Measurements from ENCODE around the gene MT1M.
A peak's percentile ranks its signal among the peaks of the same experiment; 100 is the strongest.
"Not testable (repeated sequence)": the region's sequence is repeated elsewhere in the genome, so short reads cannot be mapped to it uniquely, and the experiment has no call there.

Gene MT1M

GRCh38 chr16:56653218-56653617 lies 20.8 kb downstream of the MT1M start:
- no peak for DNase-seq

DNA sequence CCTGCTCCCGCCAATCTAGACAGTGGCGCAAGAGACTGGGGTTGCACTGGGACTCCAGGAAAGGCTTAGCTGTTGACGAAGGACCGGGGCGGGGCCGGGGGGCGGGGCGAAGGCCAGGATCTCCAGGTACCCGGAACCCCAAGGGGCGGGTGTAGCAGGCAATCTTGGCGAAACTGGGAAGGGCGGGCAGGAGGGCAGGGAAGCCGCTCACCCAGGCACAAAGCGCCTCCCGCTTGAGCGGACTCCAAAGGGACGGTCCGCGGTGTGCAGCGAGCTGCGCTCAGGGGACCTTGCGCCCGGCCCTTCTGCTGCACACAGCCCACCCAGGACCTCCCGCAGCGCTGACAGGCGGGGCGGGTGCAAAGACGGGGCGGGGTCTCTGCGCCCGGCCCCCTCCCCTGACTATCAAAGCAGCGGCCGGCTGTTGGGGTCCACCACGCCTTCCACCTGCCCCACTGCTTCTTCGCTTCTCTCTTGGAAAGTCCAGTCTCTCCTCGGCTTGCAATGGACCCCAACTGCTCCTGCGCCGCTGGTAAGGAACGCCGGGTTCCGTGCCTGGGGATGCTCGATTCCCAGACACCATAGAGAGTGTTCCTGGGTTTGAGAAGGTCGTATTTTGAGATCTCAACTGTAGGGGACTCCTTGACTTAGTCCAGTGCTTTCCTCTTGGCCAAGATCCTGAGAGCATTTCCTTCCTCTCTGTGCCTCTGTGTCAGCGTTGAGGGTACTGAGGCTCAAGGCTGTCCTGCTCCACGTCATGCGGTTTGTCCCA lies 25.3 kb downstream of the MT1M start, which contains the start of gene MT1F:
TSS of gene MT1F (plus strand) at position 405 of the 772 bp plus-strand sequence. CDS start at position 505, 100 bp downstream.
- DNase-seq: peak; percentile 57

GRCh38 chr16:56658327-56658875 lies 25.9 kb downstream of the MT1M start:
- no peak for DNase-seq

DNA sequence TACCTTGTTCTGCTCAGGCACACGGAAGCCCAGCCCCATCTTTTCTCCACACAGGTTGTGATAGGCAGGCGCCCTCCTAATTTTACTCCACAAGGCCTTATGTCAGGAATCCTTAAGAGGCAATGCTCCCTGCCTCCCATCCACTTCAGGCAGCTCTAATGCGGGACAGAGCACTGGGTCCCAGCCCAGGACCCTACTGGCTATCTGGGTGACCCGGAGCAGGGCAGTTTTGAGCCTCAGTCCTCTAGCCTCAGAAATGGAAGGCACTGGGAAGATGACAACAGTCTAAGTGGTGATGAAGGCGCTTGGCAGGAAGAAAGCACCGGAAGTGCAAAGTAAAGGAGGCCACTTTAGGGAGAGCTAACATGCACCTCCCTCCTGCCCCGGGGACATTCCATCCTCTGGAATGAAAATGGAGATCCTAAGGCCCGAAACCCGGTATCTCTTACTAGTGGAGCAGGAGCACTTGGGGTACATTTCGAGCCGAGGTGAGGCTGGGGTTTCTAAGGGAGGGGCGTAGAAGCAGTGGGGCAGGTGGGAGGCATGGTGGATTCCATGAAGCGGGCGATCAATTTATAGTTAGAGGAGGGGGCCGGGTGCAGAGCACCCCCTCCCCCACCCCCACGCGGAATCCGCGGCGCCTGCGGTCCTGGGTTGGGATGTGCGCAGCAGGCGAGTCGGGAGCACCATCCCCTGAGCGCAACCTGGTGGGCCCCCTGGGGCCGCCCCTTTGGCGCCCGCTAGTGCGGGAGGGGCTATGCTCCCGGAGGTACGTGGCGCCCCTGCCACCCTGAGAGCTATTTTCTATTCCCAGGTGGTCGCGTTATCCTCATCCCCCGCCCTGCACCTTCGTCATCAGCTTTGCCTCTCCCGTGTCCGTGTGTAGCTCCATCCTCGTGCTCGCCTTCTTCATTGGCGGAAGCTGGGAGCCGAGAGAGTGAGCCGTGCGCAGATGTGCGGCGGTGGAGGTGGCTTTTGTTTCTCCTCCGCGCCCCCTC lies 30.2 kb downstream of the MT1M start:
- DNase-seq: no peak

- DNase-seq: no peak
Observed at GRCh38 chr16:56664506-56664905, 32.0 kb downstream of the MT1M start.

DNA sequence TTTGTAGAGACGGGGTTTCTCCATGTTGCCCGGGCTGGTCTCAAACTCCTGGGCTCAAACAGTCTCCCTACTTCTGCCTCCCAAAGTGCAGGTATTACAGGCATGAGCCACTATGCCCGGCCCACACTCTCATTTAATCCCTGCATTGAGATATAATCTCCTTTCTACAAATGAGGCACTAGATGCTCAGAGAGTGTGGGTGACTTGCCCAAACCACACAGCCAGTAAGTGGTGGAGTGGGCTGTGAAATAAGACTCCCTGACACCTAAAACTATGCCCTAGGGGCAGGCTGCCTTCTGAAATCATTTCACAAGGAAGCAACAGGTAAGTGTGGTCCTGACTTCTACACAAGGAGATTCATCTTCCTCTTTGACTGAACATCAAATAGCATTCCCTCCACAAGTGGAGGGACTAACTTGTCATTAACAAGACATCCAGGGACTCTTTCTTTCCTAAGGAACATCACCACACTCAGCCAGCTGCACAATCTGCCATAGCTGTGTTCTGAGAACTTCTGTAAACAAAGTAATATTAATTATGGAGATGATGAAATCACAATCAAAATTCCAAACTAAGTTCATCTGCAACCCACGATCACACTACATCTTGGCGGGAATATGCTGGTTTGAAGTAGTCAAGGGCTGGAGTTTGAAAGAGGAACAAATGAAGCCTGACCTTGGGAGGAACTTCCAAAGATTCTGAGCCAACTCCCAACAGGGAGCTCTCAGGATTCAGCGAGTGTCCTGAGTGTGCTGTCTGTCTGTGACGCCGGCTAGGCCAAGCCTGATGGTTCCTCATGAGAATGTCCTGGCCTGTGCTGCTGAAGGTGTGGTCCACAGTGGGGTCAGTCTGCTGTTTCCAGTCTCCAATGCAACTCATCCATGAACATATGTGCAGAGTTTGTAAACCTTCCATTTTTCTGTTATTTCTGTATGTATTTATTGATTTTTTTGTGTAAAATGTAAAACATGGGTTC lies 33.1 kb downstream of the MT1M start:
- not testable (repeated sequence) for DNase-seq

- DNase-seq: no peak
Observed at GRCh38 chr16:56667581-56668571, 35.4 kb downstream of the MT1M start, which contains the start of gene MT1G. TSS of gene MT1G (minus strand) at chr16:56668065. CDS start at chr16:56667993, 72 bp downstream.

DNA sequence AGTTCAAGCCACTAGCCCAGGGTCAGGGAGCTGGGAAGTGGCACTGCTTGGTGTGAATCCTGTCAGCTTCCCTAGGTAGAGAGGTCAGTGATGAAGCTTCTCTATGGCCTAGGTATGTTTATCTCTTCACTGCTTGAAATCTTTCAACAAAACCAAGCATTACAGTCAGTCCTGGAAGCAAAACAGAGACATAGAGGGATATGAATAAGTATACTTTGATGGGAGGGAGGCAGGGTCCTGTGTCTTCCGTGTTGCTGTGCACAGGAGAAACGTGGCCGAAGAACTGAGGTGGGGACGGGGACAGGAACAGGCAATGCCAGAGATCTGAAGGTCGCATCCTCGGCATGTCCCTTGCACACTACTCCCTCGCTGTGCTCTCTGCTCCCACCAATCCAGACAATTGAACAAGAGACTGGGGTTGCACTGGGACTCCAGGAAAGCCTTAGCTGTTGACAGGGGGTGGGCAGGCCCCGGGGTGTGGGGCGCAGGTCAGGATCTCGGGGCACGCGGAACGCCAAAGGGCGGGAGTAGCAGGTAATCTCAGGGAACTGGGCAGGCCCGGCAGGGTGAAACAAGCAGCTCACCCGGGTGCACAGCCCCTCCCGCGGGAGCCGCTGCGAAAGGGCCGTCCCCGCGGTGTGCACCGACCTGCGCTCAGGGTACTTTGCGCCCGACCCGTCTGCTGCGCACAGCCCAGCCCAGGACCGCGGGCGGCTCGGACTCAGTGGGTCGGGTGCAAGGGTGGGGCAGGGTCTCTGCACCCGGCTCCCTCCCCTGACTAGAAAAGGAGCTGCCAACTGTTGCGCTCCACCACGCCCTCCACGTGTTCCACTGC lies 36.8 kb downstream of the MT1M start, which contains the start of gene MT1H:
TSS of gene MT1H (plus strand) at position 810 of the 835 bp plus-strand sequence. CDS start 71 bp downstream, outside the sequence.
- no peak for DNase-seq

DNA sequence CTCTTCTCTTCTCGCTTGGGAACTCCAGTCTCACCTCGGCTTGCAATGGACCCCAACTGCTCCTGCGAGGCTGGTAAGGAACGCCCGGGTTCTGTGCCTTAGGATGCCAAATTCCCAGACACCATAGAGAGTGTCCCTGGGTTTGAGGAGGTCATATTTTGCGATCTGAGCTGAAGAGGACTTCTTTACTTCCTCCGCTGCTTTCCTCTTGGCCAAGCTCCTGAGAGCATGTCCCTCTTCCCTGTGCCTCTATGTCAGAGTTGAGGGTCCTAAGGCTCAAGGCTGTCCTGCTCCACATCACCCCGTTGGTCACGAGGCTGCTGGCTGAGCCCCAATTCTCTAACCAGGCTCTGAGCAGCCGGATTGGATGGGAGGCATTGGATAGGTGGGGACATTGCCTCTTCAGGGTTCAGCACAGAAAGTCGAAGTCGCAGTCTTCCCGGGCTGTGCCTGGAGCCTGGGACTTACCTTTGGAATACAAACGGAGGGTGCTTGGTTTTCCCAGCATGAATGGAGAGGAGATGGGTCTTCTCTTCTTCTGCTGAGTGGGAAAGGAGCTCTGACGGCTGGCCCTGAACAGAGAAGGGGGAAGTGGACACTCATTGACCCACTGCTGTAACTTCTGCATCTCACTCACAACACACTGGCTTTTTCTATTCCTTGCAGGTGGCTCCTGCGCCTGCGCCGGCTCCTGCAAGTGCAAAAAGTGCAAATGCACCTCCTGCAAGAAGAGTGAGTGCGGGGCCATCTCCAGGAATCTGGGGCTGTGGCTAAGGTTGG lies 37.6 kb downstream of the MT1M start:
- DNase-seq: no peak

- no peak for DNase-seq
Observed at GRCh38 chr16:56670620-56670934, 38.1 kb downstream of the MT1M start.

DNA sequence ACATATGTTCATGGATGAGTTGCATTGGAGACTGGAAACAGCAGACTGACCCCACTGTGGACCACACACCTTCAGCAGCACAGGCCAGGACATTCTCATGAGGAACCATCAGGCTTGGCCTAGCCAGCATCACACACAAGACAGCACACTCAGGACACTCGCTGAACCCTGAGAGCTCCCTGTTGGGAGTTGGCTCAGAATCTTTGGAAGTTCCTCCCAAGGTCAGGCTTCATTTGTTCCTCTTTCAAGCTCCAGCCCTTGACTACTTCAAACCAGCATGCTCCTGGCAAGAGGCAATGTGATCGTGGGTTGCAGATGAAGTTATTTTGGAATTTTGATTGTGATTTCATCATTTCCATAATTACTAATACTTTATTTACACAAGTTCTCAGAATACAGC lies 39.2 kb downstream of the MT1M start:
- DNase-seq: not testable (repeated sequence)

GRCh38 chr16:56672171-56672570 lies 39.7 kb downstream of the MT1M start:
- not testable (repeated sequence) for DNase-seq

DNA sequence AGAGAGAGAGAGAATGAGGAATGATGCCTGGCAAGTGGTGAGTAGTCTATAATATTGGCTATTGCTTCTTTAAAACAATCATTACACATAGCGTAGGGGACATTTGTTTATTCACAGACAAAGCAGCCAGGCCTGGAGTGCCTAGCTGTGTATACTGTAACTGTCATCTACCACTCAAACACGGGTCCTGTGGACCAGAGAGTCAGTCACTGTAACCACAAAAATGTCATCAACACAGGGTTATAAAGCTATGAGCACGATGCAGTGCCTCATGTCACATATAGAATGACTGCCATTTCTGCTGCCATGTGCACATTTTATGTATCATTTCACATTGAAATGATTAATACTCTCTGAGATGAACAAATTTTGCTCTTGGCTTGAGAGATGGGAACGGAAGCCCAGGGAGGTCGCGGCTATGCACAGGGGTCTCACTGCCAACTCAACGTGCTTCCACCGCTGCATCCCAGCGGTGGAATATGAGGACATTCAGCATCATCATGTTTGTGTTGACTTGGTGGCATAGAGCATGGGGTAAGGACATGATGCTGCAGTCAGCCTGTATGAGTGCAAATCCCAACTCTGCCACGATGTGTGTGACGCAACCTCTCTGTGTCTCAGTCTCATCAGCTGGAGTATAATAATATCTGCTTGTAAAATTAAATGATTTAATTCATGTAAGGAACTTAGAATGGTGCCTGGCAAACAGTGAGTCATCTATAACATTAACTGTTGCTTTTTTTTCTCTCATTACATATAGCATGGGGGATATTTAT lies 40.5 kb downstream of the MT1M start:
- no peak for DNase-seq

- DNase-seq: peak; percentile 25
Observed at GRCh38 chr16:56673921-56674320, 41.5 kb downstream of the MT1M start.

DNA sequence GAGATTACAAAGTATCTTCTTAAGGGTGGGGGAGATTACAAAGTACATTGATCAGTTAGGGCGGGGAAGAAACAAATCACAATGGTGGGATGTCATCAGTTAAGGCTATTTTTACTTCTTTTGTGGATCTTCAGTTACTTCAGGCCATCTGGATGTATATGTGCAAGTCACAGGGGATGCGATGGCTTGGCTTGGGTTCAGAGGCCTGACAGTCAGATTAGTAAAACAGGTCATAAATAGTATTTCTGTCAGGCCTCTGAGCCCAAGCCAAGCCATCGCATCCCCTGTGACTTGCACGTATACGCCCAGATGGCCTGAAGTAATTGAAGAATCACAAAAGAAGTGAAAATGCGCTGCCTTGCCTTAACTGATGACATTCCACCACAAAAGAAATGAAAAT lies 42.1 kb downstream of the MT1M start:
- DNase-seq: not testable (repeated sequence)

DNA sequence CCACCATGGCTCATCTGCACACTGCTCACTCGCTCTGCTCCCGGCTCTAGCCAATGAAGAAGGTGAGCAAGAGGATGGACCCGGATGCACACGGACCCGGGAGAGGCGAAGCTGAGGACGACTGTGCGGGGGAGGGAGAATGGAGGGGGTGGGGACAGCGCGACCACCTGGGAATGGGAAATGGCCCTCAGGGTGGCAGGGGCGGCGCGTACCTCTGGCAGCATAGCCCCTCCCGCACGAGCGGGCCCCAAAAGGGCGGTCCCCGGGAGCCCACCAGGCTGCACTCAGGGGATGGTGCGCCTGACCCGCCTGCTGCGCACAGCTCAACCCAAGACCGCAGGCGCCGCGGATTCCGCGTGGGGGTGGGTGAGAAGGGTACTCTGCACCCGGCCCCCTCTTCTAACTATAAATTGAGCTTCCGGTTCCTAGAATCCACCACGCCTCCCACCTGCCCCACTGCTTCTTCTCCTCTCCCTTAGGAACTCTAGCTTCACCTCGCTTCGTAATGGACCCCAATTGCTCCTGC lies 43.3 kb downstream of the MT1M start:
- DNase-seq: peak; percentile 43

DNA sequence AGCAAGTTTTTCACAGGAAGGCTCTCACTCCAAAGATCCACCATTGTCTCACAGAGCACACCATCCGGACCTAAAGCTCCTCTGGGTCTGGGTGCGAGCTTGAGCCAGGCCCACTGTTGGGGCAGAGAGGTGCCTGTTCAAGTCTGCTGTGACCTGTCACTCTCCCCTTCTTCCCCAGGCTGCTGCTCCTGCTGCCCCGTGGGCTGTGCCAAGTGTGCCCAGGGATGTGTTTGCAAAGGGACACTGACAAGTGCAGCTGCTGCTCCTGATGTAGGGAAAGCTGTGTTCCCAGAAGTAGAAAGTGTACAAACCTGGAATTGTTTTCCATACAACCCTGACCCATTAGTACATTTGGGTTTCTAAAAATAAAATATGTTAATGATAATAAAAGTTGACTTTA lies 45.0 kb downstream of the MT1M start:
- no peak for DNase-seq
